Calu3 (cell line): Measurements from ENCODE around the gene JPH2. TPM values are rescaled to one million over a fixed set of nuclear protein-coding genes. Genes with fewer than 3 reads are reported as not detected.

Source experiments
- BruUV-seq: library from RNA; stranded (reverse); fragments of 400-500 nt; replicated peaks from 2 replicates; lab custom pipeline; 2021; lab: Mats Ljungman, UMichigan
- CTCF ChIA-PET: fragments of 300-600 bp; sonication (Branson Sonifier 250); formaldehyde crosslinking; loops from one replicate; lab custom pipeline; 2022; ENCODE audit warnings: antibody characterized with exemption; lab: Charles Lee
- DNase-seq: peaks from one replicate; pipeline ENCODE4 v3.0.0; 2022
- H3K27ac Mint-ChIP-seq: one replicate; pipeline ENCODE4 v1.8.0; 2022; ENCODE audit warnings: mixed read lengths; ENCODE audit not compliant: unreplicated experiment
- H3K27me3 Mint-ChIP-seq: one replicate; pipeline ENCODE4 v1.8.0; 2022; ENCODE audit warnings: mixed read lengths; ENCODE audit not compliant: unreplicated experiment
- H3K36me3 Mint-ChIP-seq: one replicate; pipeline ENCODE4 v1.8.0; 2022; ENCODE audit warnings: mild to moderate bottlenecking, moderate library complexity, mixed read lengths; ENCODE audit not compliant: insufficient read depth, unreplicated experiment
- H3K4me1 Mint-ChIP-seq: one replicate; pipeline ENCODE4 v1.8.0; 2022; ENCODE audit warnings: mild to moderate bottlenecking, low read depth, mixed read lengths; ENCODE audit not compliant: unreplicated experiment
- H3K4me3 Mint-ChIP-seq: one replicate; pipeline ENCODE4 v1.8.0; 2022; ENCODE audit warnings: mild to moderate bottlenecking, low read depth, moderate library complexity, mixed read lengths; ENCODE audit not compliant: unreplicated experiment
- H3K9me3 Mint-ChIP-seq: one replicate; pipeline ENCODE4 v1.8.0; 2022; ENCODE audit warnings: low read depth, mixed read lengths; ENCODE audit not compliant: unreplicated experiment
- intact Hi-C: fragments of 100-400 bp; cut with micrococcal nuclease; formaldehyde crosslinking; loops from one replicate; pipeline ENCODE4 v1.10.0; 2022; ENCODE audit not compliant: unreplicated experiment
- total RNA-seq: library from RNA; stranded (reverse); gene quantifications from 2 replicates; pipeline ENCODE4 v1.2.3, GENCODE V29; 2022
- TF ChIP-seq, protein P1 (sequence below): fragments of 200-600 bp; IDR thresholded peaks from one replicate; pipeline ENCODE4 v1.8.0; 2022; ENCODE audit warnings: antibody characterized with exemption; ENCODE audit not compliant: unreplicated experiment

JPH2 gene
- total RNA-seq, 1 experiment from 2014 or later = 0.50 TPM

DNA sequence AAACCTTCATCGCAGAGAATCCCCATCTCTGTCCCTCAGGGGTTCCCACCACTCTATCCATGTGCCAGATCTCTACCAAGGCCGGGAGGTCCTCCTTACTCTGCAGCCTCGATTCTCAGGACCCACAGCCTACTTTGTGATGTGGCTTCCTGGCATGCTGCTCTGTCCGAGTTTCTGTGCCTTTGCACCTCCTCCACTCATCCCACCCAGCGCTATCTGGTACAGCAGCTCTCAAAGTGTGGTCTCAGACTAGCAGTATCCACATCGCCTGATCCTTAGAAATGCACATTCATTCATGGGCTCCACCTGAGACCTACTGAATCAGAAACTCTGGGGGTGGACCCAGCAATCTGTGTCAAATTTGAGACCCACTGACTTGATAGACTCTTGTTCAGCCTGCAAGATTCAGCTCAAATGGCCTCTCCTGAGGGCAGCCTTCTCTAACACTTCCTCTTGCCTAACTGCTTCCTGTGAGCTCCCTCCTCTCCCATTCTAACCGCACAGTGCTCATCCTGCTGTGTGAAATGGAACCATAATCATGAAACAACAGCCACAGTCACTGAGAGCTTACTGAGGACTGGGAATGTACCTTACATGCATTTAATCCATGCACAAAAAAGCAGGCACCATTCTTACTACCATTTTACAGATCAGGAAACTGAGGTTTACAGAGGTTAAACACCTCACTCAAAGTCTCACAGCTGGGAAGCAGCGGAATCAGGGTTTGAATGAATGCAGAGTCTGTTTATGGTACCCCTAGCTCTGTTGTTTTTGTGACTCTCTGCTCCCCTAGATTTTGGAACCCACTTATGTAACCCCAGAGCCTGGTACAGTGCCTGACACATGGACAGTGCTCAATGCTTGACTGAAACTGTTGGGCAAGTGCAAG is 69.4 kb downstream of the JPH2 start:
- BruUV-seq = no TSS peak
- Mint-ChIP-seq H3K4me3 (no peak overlapping the region), H3K4me1 (no peaks in the 10 kb centered on the region), H3K27ac (no peak overlapping the region), H3K27me3 (peaks cover 57% of the 10 kb centered on the region), H3K9me3 (no peaks in the 10 kb centered on the region), H3K36me3 (peaks cover 4% of the 10 kb centered on the region)
- CTCF ChIA-PET = interaction anchor here (0.6 to 3.1 kb wide), 14 partner anchors 12 to 493 kb away, joined by 3 to 133 read pairs (median 6); partner anchors contain the start of genes FITM2 and JPH2
- intact Hi-C loops = no loop called here
- TF ChIP-seq, protein P1, sequence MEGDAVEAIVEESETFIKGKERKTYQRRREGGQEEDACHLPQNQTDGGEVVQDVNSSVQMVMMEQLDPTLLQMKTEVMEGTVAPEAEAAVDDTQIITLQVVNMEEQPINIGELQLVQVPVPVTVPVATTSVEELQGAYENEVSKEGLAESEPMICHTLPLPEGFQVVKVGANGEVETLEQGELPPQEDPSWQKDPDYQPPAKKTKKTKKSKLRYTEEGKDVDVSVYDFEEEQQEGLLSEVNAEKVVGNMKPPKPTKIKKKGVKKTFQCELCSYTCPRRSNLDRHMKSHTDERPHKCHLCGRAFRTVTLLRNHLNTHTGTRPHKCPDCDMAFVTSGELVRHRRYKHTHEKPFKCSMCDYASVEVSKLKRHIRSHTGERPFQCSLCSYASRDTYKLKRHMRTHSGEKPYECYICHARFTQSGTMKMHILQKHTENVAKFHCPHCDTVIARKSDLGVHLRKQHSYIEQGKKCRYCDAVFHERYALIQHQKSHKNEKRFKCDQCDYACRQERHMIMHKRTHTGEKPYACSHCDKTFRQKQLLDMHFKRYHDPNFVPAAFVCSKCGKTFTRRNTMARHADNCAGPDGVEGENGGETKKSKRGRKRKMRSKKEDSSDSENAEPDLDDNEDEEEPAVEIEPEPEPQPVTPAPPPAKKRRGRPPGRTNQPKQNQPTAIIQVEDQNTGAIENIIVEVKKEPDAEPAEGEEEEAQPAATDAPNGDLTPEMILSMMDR = no peak
- no peak for DNase-seq

DNA sequence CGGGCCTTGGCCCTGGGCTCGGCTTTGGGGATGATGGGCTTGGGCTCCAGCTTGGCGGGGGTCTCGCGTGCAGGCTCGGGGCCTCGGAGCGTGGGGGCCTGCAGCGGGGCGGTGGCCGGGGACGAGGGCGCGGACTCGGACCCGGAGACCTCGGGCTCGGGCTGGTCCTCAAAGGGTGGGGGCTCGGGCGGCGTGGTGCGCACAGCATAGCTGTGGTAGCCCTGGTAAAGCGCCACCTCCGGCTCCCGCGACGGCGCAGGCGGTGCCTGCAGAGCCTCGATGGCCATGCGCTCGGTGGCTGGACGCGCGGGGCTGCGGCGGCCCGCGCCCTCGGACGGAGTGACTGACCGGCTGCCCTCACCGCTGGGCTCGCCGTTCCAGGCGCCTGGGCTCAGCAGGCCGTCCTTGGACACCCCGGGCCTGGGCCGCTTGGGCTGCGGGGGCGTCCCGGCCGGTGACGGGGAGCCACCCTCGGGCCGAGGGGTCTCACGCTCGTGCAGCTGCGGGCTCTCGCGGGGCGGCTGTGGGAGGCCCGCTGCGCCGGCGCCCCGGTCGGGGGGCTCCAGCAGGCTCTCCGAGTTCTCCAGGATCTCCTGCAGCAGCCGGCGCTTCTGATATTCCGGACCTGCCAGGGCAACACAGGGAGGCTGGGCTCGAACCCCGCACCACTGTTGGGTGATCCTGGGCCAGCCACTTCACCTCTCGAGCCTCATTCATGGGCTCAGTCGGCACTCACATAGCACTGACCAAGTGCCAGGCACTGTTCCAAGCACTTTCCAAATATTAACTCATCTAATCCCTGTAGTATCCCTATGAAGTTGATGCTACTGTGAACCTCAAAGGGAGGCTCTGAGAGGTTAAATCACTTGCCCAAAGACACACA is 71.0 kb downstream of the JPH2 start:
- DNase-seq = no peak
- no peak overlapping the region for H3K27ac Mint-ChIP-seq
- intact Hi-C loops = loop anchor here (1.0 kb wide), 3 partner anchors 74 to 355 kb away; no protein-coding TSS in a partner anchor
- H3K27me3 Mint-ChIP-seq = peaks cover 51% of the 10 kb centered on the region
- no peaks in the 10 kb centered on the region for H3K4me1 Mint-ChIP-seq
- CTCF ChIA-PET = interaction anchor here (0.6 to 3.1 kb wide), 22 partner anchors 8 to 494 kb away, joined by 3 to 133 read pairs (median 4); partner anchors contain the start of genes FITM2 and JPH2
- BruUV-seq = no TSS peak
- no peak overlapping the region for H3K4me3 Mint-ChIP-seq
- H3K9me3 Mint-ChIP-seq = no peaks in the 10 kb centered on the region
- H3K36me3 Mint-ChIP-seq = peaks cover 4% of the 10 kb centered on the region
- TF ChIP-seq, protein P1 = no peak

GRCh38 chr20:44115181-44115580 is 71.8 kb downstream of the JPH2 start:
- Mint-ChIP-seq H3K36me3 (peaks cover 4% of the 10 kb centered on the region), H3K4me3 (no peak overlapping the region), H3K27me3 (peaks cover 51% of the 10 kb centered on the region), H3K4me1 (no peaks in the 10 kb centered on the region), H3K9me3 (no peaks in the 10 kb centered on the region), H3K27ac (no peak overlapping the region)
- intact Hi-C loops = no loop called here
- DNase-seq = no peak
- CTCF ChIA-PET = interaction anchor here (1.2 to 2.7 kb wide), 2 partner anchors 72 to 75 kb away, joined by 3 to 18 read pairs; no protein-coding TSS in a partner anchor
- TF ChIP-seq, protein P1 = no peak
- BruUV-seq = no TSS peak
